Measurements from ENCODE around the gene CAB39.

Gene CAB39

GRCh38 chr2:230825354-230825753 lies 112.7 kb downstream of the CAB39 start:
- H3K9me3 Mint-ChIP-seq, result no peaks in the 10 kb centered on the region
- no peak overlapping the region for H3K27ac Mint-ChIP-seq (ENCODE audit: low read depth)
- DNase-seq (ENCODE audit: low spot score in 2 of 2) (no peak), ATAC-seq (replicated peaks; ENCODE audit: extremely low read depth, poor library complexity, severe bottlenecking) (no peak)
- H3K4me1 Mint-ChIP-seq, result peaks cover 7% of the 10 kb centered on the region
- H3K36me3 Mint-ChIP-seq (ENCODE audit: insufficient read depth), result peaks cover 9% of the 10 kb centered on the region
- no peak overlapping the region for H3K4me3 Mint-ChIP-seq
- H3K27me3 Mint-ChIP-seq, result peaks cover 54% of the 10 kb centered on the region

DNA sequence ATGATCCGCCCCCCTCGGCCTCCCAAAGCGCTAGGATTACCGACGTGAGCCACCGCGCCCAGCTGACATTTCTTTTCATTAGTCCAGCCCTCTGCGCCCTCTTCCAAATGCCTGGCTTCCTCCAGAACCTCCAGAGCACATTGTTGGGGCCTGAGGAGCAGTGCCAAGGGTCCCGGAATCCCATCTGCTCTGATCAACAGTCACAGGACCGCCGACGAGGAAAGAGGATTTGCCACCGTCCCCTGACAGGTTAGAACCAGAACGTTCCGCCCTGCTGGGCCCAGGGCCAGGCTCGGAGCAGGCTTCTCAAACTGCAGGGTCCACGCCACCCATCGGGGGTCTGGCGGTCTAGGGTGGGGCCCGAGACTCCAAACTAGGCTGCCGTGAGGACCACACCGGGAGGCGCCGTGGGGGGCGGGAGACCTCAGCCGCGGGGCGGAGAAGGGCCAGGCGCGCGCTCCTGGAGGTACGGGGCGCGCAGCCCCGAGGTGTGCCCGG lies 115.2 kb downstream of the CAB39 start:
- H3K4me1 Mint-ChIP-seq, result peaks cover 7% of the 10 kb centered on the region
- H3K4me3 Mint-ChIP-seq, result peak overlapping the region; percentile 13
- no peaks in the 10 kb centered on the region for H3K9me3 Mint-ChIP-seq
- no peak for DNase-seq (ENCODE audit: low spot score in 2 of 2)
- no peak for ATAC-seq (replicated peaks; ENCODE audit: extremely low read depth, poor library complexity, severe bottlenecking)
- peaks cover 75% of the 10 kb centered on the region for H3K27me3 Mint-ChIP-seq
- peaks cover 3% of the 10 kb centered on the region for H3K36me3 Mint-ChIP-seq (ENCODE audit: insufficient read depth)
- H3K27ac Mint-ChIP-seq (ENCODE audit: low read depth), result no peak overlapping the region

- Mint-ChIP-seq H3K27me3 (peaks cover 75% of the 10 kb centered on the region), H3K4me3 (peak overlapping the region; percentile 23), H3K9me3 (no peaks in the 10 kb centered on the region), H3K27ac (ENCODE audit: low read depth) (no peak overlapping the region), H3K36me3 (ENCODE audit: insufficient read depth) (peaks cover 5% of the 10 kb centered on the region), H3K4me1 (peaks cover 7% of the 10 kb centered on the region)
- DNase-seq (ENCODE audit: low spot score in 2 of 2), result no peak
- peak; percentile 34 for ATAC-seq (replicated peaks; ENCODE audit: extremely low read depth, poor library complexity, severe bottlenecking)
Measured at GRCh38 chr2:230828272-230828961, 115.8 kb downstream of the CAB39 start.

- Mint-ChIP-seq H3K27me3 (peaks cover 74% of the 10 kb centered on the region), H3K27ac (ENCODE audit: low read depth) (no peak overlapping the region), H3K4me3 (no peak overlapping the region), H3K9me3 (no peaks in the 10 kb centered on the region), H3K36me3 (ENCODE audit: insufficient read depth) (peaks cover 5% of the 10 kb centered on the region), H3K4me1 (peaks cover 6% of the 10 kb centered on the region)
- DNase-seq (ENCODE audit: low spot score in 2 of 2) (no peak), ATAC-seq (replicated peaks; ENCODE audit: extremely low read depth, poor library complexity, severe bottlenecking) (no peak)
Measured at GRCh38 chr2:230829293-230829692, 116.7 kb downstream of the CAB39 start.

DNA sequence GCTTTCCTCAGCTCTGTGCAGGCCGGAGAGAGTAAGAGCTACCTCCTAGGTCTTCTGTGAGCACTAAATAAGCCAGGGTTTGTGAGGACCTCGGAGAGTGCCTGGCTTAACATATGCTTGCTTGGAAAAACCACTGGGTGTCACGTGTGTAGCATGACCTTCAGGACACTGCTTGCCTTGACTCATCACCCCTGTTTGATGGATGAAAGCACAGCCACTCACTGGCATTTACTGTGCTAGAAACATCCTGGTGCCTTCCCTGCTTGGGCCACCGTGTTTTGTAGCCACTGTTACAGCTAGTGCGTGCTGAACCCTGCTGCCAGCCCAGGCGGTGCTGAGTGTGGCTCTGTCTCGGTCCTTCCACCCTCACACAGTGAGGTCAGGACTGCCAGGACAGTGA lies 117.3 kb downstream of the CAB39 start:
- ATAC-seq (replicated peaks; ENCODE audit: extremely low read depth, poor library complexity, severe bottlenecking) (no peak), DNase-seq (ENCODE audit: low spot score in 2 of 2) (no peak)
- no peaks in the 10 kb centered on the region for H3K9me3 Mint-ChIP-seq
- peaks cover 67% of the 10 kb centered on the region for H3K27me3 Mint-ChIP-seq
- no peak overlapping the region for H3K27ac Mint-ChIP-seq (ENCODE audit: low read depth)
- peaks cover 3% of the 10 kb centered on the region for H3K36me3 Mint-ChIP-seq (ENCODE audit: insufficient read depth)
- no peak overlapping the region for H3K4me3 Mint-ChIP-seq
- no peaks in the 10 kb centered on the region for H3K4me1 Mint-ChIP-seq

DNA sequence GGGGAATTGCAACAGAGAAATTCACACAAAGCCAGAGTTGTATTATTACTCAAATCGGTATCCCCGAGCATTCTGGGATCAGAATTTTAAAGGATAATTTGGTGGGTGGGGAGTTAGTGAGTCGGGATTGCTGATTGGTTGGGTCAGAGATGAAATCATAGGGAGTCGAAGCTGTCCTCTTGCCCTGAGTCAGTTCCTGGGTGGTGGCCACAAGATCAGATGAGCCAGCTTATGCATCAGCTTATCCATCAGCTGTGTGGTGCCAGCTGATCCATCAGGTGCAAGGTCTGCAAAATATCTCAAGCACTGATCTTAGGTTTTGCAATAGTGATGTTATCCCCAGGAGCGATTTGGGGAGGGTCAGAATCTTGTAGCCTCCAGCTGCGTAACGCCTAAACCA lies 117.8 kb downstream of the CAB39 start:
- no peak overlapping the region for H3K27ac Mint-ChIP-seq (ENCODE audit: low read depth)
- DNase-seq (ENCODE audit: low spot score in 2 of 2) (no peak), ATAC-seq (replicated peaks; ENCODE audit: extremely low read depth, poor library complexity, severe bottlenecking) (no peak)
- no peaks in the 10 kb centered on the region for H3K4me1 Mint-ChIP-seq
- peaks cover 62% of the 10 kb centered on the region for H3K27me3 Mint-ChIP-seq
- no peaks in the 10 kb centered on the region for H3K9me3 Mint-ChIP-seq
- peaks cover 3% of the 10 kb centered on the region for H3K36me3 Mint-ChIP-seq (ENCODE audit: insufficient read depth)
- no peak overlapping the region for H3K4me3 Mint-ChIP-seq

DNA sequence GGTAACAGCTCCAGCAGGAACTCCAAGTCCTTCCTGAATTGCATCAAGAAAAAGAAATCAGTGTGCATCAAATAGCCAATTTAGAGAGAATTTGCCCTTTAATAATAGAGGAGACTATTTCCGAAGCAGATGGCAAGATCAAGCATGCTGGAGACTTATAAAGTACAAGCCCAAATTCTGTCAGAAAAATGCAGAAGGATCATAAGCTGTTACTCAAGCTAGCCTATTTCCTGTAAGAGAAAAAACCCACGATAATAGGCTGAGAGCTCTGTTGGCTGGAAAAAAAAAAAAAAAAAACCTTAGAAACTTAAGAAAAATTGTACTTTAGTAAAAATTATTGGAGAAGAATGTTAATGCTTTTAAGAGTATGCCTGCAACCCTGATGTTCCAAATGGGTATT lies 127.7 kb downstream of the CAB39 start:
- DNase-seq (ENCODE audit: low spot score in 2 of 2) (no peak), ATAC-seq (replicated peaks; ENCODE audit: extremely low read depth, poor library complexity, severe bottlenecking) (no peak)
- no peaks in the 10 kb centered on the region for H3K36me3 Mint-ChIP-seq (ENCODE audit: insufficient read depth)
- peaks cover 26% of the 10 kb centered on the region for H3K27me3 Mint-ChIP-seq
- H3K4me1 Mint-ChIP-seq, result no peaks in the 10 kb centered on the region
- H3K4me3 Mint-ChIP-seq, result no peak overlapping the region
- H3K9me3 Mint-ChIP-seq, result peaks cover 11% of the 10 kb centered on the region
- H3K27ac Mint-ChIP-seq (ENCODE audit: low read depth), result no peak overlapping the region

DNA sequence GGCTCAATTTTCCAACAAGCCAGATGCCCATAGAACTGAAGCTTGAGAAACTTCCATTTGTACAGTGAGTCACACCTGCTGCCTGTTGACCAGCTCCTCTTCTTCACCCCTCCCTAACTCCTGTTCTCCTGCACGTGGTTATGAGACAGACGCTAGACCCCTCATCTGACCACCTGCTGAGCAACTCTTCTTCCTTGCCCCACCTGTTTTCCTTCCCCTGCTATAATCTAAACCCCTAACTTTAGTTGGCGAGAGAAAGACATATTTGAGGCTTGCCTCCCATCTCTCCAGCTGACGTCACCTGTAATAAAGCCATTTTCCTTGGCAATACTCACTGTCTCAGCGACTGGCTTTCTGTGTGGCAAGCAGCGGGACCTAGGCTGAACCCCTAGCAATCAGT lies 129.8 kb downstream of the CAB39 start:
- no peak overlapping the region for H3K27ac Mint-ChIP-seq (ENCODE audit: low read depth)
- no peak for DNase-seq (ENCODE audit: low spot score in 2 of 2)

GRCh38 chr2:230843132-230843531 lies 130.5 kb downstream of the CAB39 start:
- Mint-ChIP-seq H3K36me3 (ENCODE audit: insufficient read depth) (no peaks in the 10 kb centered on the region), H3K27me3 (peaks cover 45% of the 10 kb centered on the region), H3K9me3 (peaks cover 11% of the 10 kb centered on the region), H3K4me3 (no peak overlapping the region), H3K4me1 (peaks cover 6% of the 10 kb centered on the region), H3K27ac (ENCODE audit: low read depth) (no peak overlapping the region)
- ATAC-seq (replicated peaks; ENCODE audit: extremely low read depth, poor library complexity, severe bottlenecking) (no peak), DNase-seq (ENCODE audit: low spot score in 2 of 2) (no peak)

More for the DNA sequence above, 129.8 kb downstream of the CAB39 start:
- Mint-ChIP-seq H3K4me1 (no peaks in the 10 kb centered on the region), H3K27me3 (peaks cover 38% of the 10 kb centered on the region), H3K4me3 (no peak overlapping the region), H3K9me3 (peaks cover 11% of the 10 kb centered on the region), H3K36me3 (ENCODE audit: insufficient read depth) (no peaks in the 10 kb centered on the region)
- no peak for ATAC-seq (replicated peaks; ENCODE audit: extremely low read depth, poor library complexity, severe bottlenecking)

- Mint-ChIP-seq H3K4me1 (peaks cover 11% of the 10 kb centered on the region), H3K27me3 (peaks cover 65% of the 10 kb centered on the region)
Measured at GRCh38 chr2:230846360-230846759, 133.7 kb downstream of the CAB39 start.

GRCh38 chr2:230847883-230848388 lies 135.3 kb downstream of the CAB39 start:
- no peaks in the 10 kb centered on the region for H3K9me3 Mint-ChIP-seq
- DNase-seq (ENCODE audit: low spot score in 2 of 2) (peak; percentile 75 to 88), ATAC-seq (replicated peaks; ENCODE audit: extremely low read depth, poor library complexity, severe bottlenecking) (peak; percentile 86)
- H3K36me3 Mint-ChIP-seq (ENCODE audit: insufficient read depth), result peaks cover 4% of the 10 kb centered on the region
- H3K27me3 Mint-ChIP-seq, result peaks cover 56% of the 10 kb centered on the region
- no peak overlapping the region for H3K27ac Mint-ChIP-seq (ENCODE audit: low read depth)
- no peak overlapping the region for H3K4me3 Mint-ChIP-seq
- peaks cover 11% of the 10 kb centered on the region for H3K4me1 Mint-ChIP-seq

More at GRCh38 chr2:230846360-230846759, 133.7 kb downstream of the CAB39 start:
- H3K27ac Mint-ChIP-seq (ENCODE audit: low read depth), result no peak overlapping the region
- no peak overlapping the region for H3K4me3 Mint-ChIP-seq
- H3K36me3 Mint-ChIP-seq (ENCODE audit: insufficient read depth), result peaks cover 4% of the 10 kb centered on the region
- no peaks in the 10 kb centered on the region for H3K9me3 Mint-ChIP-seq
- ATAC-seq (replicated peaks; ENCODE audit: extremely low read depth, poor library complexity, severe bottlenecking) (no peak), DNase-seq (ENCODE audit: low spot score in 2 of 2) (no peak)

DNA sequence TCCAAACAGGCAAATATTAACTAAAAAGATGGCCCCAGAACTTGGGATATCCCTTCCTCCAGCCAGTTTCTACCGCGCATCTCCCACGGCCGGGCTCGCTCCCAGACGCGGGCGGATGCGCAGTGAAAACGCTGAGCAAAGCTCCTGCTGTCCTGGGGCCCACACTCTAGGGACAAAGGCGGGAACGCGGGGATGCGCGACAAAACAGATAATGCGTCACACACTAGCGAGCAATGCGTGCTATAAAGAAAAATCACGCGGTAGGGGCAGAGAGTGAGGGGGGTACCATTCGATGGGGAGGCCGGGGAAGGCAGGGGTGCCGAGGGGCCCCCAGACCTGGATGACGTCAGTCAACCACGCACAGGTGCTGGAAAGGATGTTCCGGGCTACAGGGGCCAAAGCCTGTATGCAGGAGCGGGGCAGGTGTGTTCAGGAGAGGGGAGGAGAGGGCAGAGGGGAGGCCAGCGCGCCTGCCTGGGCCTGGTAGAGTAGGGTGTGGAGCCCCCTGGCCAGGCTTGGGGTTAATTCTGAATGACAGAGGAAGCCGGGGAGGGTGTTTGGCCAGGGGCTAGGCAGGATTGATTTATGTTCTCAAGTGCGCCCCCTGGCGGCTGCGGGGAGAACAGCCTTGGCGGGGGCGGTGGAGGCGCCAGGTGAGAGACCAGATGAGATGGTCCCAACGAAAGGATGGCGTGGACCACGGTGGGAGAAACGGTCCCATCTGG lies 137.2 kb downstream of the CAB39 start:
- no peak overlapping the region for H3K27ac Mint-ChIP-seq (ENCODE audit: low read depth)
- H3K36me3 Mint-ChIP-seq (ENCODE audit: insufficient read depth), result peaks cover 4% of the 10 kb centered on the region
- no peak overlapping the region for H3K4me3 Mint-ChIP-seq
- DNase-seq (ENCODE audit: low spot score in 2 of 2) (peak; percentile 49 to 67), ATAC-seq (replicated peaks; ENCODE audit: extremely low read depth, poor library complexity, severe bottlenecking) (no peak)
- H3K9me3 Mint-ChIP-seq, result no peaks in the 10 kb centered on the region
- H3K27me3 Mint-ChIP-seq, result peaks cover 67% of the 10 kb centered on the region
- peaks cover 11% of the 10 kb centered on the region for H3K4me1 Mint-ChIP-seq

DNA sequence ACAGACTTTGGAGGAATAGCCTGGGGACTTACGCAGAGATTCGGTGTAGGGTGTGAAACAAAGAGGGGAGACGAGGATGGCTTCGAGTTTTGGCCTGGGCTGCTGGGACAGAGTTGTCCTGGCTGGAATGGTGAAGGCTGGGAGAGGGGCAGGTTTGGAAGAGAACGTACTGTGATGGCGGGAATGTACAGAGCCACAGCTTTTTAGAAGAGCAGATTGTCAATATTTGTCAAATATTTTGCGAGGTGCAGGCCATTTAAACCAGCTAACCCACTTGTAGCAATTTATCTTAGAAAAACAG lies 137.7 kb downstream of the CAB39 start:
- Mint-ChIP-seq H3K9me3 (no peaks in the 10 kb centered on the region), H3K27ac (ENCODE audit: low read depth) (no peak overlapping the region), H3K4me3 (no peak overlapping the region), H3K4me1 (peaks cover 11% of the 10 kb centered on the region), H3K36me3 (ENCODE audit: insufficient read depth) (peaks cover 4% of the 10 kb centered on the region), H3K27me3 (peaks cover 67% of the 10 kb centered on the region)
- DNase-seq (ENCODE audit: low spot score in 2 of 2), result no peak
- ATAC-seq (replicated peaks; ENCODE audit: extremely low read depth, poor library complexity, severe bottlenecking), result no peak

Measured in central memory CD8-positive, alpha-beta T cell (primary cell).